Mammary epithelial cell (primary cell): ENCODE data around the gene NBEAL2.

ENCODE experiments used
- CTCF ChIP-seq, 2 donors: IDR thresholded peaks in 1 of 2; conservative IDR thresholded peaks in 1 of 2; 2 replicates each; pipeline ENCODE4 v1.5.1; 2011 to 2012; ENCODE audit warnings: inconsistent platforms in 2 of 2, low read length in 2 of 2, mild to moderate bottlenecking in 2 of 2, control low read depth in 1 of 2, low read depth in 1 of 2; ENCODE audit not compliant: insufficient read depth in 1 of 2; ENCODE audit errors: extremely low read depth in 1 of 2
- EZH2 ChIP-seq: IDR thresholded peaks from 2 replicates; pipeline ENCODE4 v1.6.1; 2012; ENCODE audit warnings: low read length, inconsistent platforms, borderline replicate concordance

- TF ChIP-seq CTCF (conservative IDR thresholded peaks at IDR 0.05 in 1 of 2, IDR thresholded peaks at IDR 0.05 in 1 of 2; ENCODE audit: extremely low read depth in 1 of 2, insufficient read depth in 1 of 2, low read depth in 1 of 2, low read length in 2 of 2) (no peak), EZH2 (no peak)
Measured at GRCh38 chr3:46948830-46949671, 30.4 kb upstream of the NBEAL2 start.
